ENCODE measurements around the gene RAP2B.

The RAP2B gene

GRCh38 chr3:153159771-153160397 lies 2.1 kb upstream of the RAP2B start:
- DNase-seq (ENCODE audit: extremely low read depth in 1 of 2, low read depth in 1 of 2), result no peak

GRCh38 chr3:153160451-153161137 lies 1.4 kb upstream of the RAP2B start:
- peak; percentile 60 to 82 for DNase-seq (ENCODE audit: extremely low read depth in 1 of 2, low read depth in 1 of 2)

GRCh38 chr3:153161138-153161713 lies 800 bp upstream of the RAP2B start:
- DNase-seq (ENCODE audit: extremely low read depth in 1 of 2, low read depth in 1 of 2), result peak; percentile 65 to 88

GRCh38 chr3:153162513-153163392 lies 727 bp downstream of the RAP2B start:
- DNase-seq (ENCODE audit: extremely low read depth in 1 of 2, low read depth in 1 of 2), result peak; percentile 9 to 14

GRCh38 chr3:153163393-153163724 lies 1.3 kb downstream of the RAP2B start:
- DNase-seq (ENCODE audit: extremely low read depth in 1 of 2, low read depth in 1 of 2), result no peak

- DNase-seq (ENCODE audit: extremely low read depth in 1 of 2, low read depth in 1 of 2), result no peak
These were observed 1.9 kb downstream of the RAP2B start for GRCh38 chr3:153163756-153164550.

GRCh38 chr3:153165261-153165681 lies 3.2 kb downstream of the RAP2B start:
- no peak for DNase-seq (ENCODE audit: extremely low read depth in 1 of 2, low read depth in 1 of 2)

- no peak for DNase-seq (ENCODE audit: extremely low read depth in 1 of 2, low read depth in 1 of 2)
These were observed 4.2 kb downstream of the RAP2B start for GRCh38 chr3:153166206-153166605.

GRCh38 chr3:153166796-153167195 lies 4.8 kb downstream of the RAP2B start:
- DNase-seq (ENCODE audit: extremely low read depth in 1 of 2, low read depth in 1 of 2), result no peak

GRCh38 chr3:153169793-153170383 lies 7.9 kb downstream of the RAP2B start:
- no peak for DNase-seq (ENCODE audit: extremely low read depth in 1 of 2, low read depth in 1 of 2)

- no peak for DNase-seq (ENCODE audit: extremely low read depth in 1 of 2, low read depth in 1 of 2)
These were observed 9.2 kb downstream of the RAP2B start for GRCh38 chr3:153171256-153171655.

GRCh38 chr3:153171918-153172317 lies 9.9 kb downstream of the RAP2B start:
- no peak for DNase-seq (ENCODE audit: extremely low read depth in 1 of 2, low read depth in 1 of 2)

GRCh38 chr3:153172796-153173757 lies 11.1 kb downstream of the RAP2B start:
- no peak for DNase-seq (ENCODE audit: extremely low read depth in 1 of 2, low read depth in 1 of 2)

- no peak for DNase-seq (ENCODE audit: extremely low read depth in 1 of 2, low read depth in 1 of 2)
These were observed 11.9 kb downstream of the RAP2B start for GRCh38 chr3:153173758-153174516.

GRCh38 chr3:153176197-153176596 lies 14.2 kb downstream of the RAP2B start:
- no peak for DNase-seq (ENCODE audit: extremely low read depth in 1 of 2, low read depth in 1 of 2)

GRCh38 chr3:153180860-153181372 lies 18.9 kb downstream of the RAP2B start:
- DNase-seq (ENCODE audit: extremely low read depth in 1 of 2, low read depth in 1 of 2), result no peak

- no peak for DNase-seq (ENCODE audit: extremely low read depth in 1 of 2, low read depth in 1 of 2)
These were observed 20.7 kb downstream of the RAP2B start for GRCh38 chr3:153182501-153183293.
